HCT116 (cell line): ENCODE data around the gene NKTR. TPM values are rescaled to one million over a fixed set of nuclear protein-coding genes. Genes with fewer than 3 reads are reported as not detected.

Source experiments
- ATAC-seq: fragments of 200-7000 bp; cut with Tn5 transposase; 2 replicates; pipeline ENCODE4 v1.9.1; 2020; ENCODE audit warnings: mild to moderate bottlenecking, moderate library complexity
- BruUV-seq: library from RNA; stranded (reverse); fragments of 400-500 nt; replicated peaks from 2 replicates; lab custom pipeline; 2021; lab: Mats Ljungman, UMichigan
- CTCF ChIA-PET: fragments of 300-600 bp; sonication (Branson Sonifier 250); formaldehyde crosslinking; loops from one replicate; lab custom pipeline; 2021; ENCODE audit warnings: antibody characterized with exemption; lab: Charles Lee
- POLR2A ChIA-PET: fragments of 300-600, 350-600 bp; sonication (Branson Sonifier 250); formaldehyde crosslinking; loops from one replicate; lab custom pipeline; 2021; ENCODE audit warnings: antibody characterized with exemption; lab: Charles Lee
- RAD21 ChIA-PET, 2 experiments: fragments of 300-600 bp; sonication (Branson Sonifier 250); formaldehyde crosslinking; loops; one replicate each; lab custom pipeline; 2023; ENCODE audit warnings: low total read pairs in 2 of 2; ENCODE audit not compliant: uncharacterized antibody in 2 of 2, unreplicated experiment in 2 of 2, low non-redundant PET in 1 of 2; lab: Charles Lee
- DNase-seq: peaks from one replicate; pipeline ENCODE4 v3.0.0-alpha.2; 2010; ENCODE audit warnings: low read depth, low spot score
- H2AFZ ChIP-seq: fragments of 200-600 bp; shearing (Covaris generic), sonication (generic); 2 replicates; pipeline ENCODE4 v1.6.1; 2017; ENCODE audit warnings: low read depth, mixed run types, mixed read lengths, antibody characterized with exemption, low read length; ENCODE audit not compliant: poor library complexity, severe bottlenecking
- H3K27ac ChIP-seq: 2 replicates; pipeline ENCODE4 v1.5.1; 2012; ENCODE audit warnings: low read depth, low read length
- H3K27me3 ChIP-seq: fragments of 200-600 bp; sonication (generic); 2 replicates; pipeline ENCODE4 v1.6.1; 2016; ENCODE audit warnings: mixed run types, low read length, mixed read lengths; ENCODE audit not compliant: insufficient read depth
- H3K36me3 ChIP-seq, 2 experiments: fragments of 200-500 bp in 1 of 2; fragments of 200-600 bp in 1 of 2; sonication (Bioruptor generic) in 1 of 2; sonication (generic) in 1 of 2; 2 replicates each; pipeline versions ENCODE4 v1.5.1 to v1.6.1; 2014 to 2016; ENCODE audit warnings: low read length in 2 of 2, inconsistent platforms in 1 of 2, mixed read lengths in 1 of 2, mixed run types in 1 of 2; ENCODE audit not compliant: insufficient read depth in 2 of 2, control insufficient read depth in 1 of 2
- H3K4me1 ChIP-seq, 2 experiments: fragments of 200-600 bp in 1 of 2; sonication (generic) in 1 of 2; 2 replicates each; pipeline versions ENCODE4 v1.5.1 to v1.6.1; 2012 to 2017; ENCODE audit warnings: low read length in 2 of 2, inconsistent platforms in 1 of 2, mild to moderate bottlenecking in 1 of 2, mixed read lengths in 1 of 2, mixed run types in 1 of 2, moderate library complexity in 1 of 2; ENCODE audit not compliant: insufficient read depth in 2 of 2, control insufficient read depth in 1 of 2
- H3K4me2 ChIP-seq: fragments of 200-600 bp; sonication (generic); 2 replicates; pipeline ENCODE4 v1.6.1; 2017; ENCODE audit warnings: mixed run types, low read length, mixed read lengths
- H3K4me3 ChIP-seq, 2 experiments: fragments of 200-600 bp in 1 of 2; sonication (generic) in 1 of 2; replicated peaks in 1 of 2; 2 replicates each; pipeline ENCODE4 v1.5.1; 2011 to 2016; ENCODE audit warnings: low read length in 2 of 2, control low read depth in 1 of 2, low read depth in 1 of 2, mild to moderate bottlenecking in 1 of 2, mixed read lengths in 1 of 2, mixed run types in 1 of 2
- H3K79me2 ChIP-seq: fragments of 200-600 bp; sonication (generic); 2 replicates; pipeline ENCODE4 v1.6.1; 2017; ENCODE audit warnings: mild to moderate bottlenecking, mixed run types, low read length, moderate library complexity, mixed read lengths; ENCODE audit not compliant: insufficient read depth
- H3K9ac ChIP-seq: fragments of 200-600 bp; sonication (generic); 2 replicates; pipeline ENCODE4 v1.6.1; 2016; ENCODE audit warnings: low read length, mixed read lengths
- H3K9me2 ChIP-seq: fragments of 200-600 bp; sonication (generic), shearing (Covaris generic); 2 replicates; pipeline ENCODE4 v1.6.1; 2017; ENCODE audit warnings: mixed run types, mild to moderate bottlenecking, moderate library complexity; ENCODE audit not compliant: insufficient read depth
- H3K9me3 ChIP-seq, 2 experiments: fragments of 200-500 bp in 1 of 2; fragments of 200-600 bp in 1 of 2; sonication (Bioruptor generic) in 1 of 2; sonication (generic) in 1 of 2; 2 replicates each; pipeline ENCODE4 v1.6.1; 2014 to 2017; ENCODE audit warnings: low read length in 2 of 2, mixed read lengths in 2 of 2, inconsistent platforms in 1 of 2, low read depth in 1 of 2, mild to moderate bottlenecking in 1 of 2, mixed run types in 1 of 2, moderate library complexity in 1 of 2; ENCODE audit not compliant: control insufficient read depth in 1 of 2, insufficient read depth in 1 of 2
- H4K20me1 ChIP-seq: fragments of 200-600 bp; sonication (generic), shearing (Covaris generic); 2 replicates; pipeline ENCODE4 v1.6.1; 2017; ENCODE audit warnings: mixed run types, mild to moderate bottlenecking, moderate library complexity; ENCODE audit not compliant: insufficient read depth
- CEBPB ChIP-seq: IDR thresholded peaks from 2 replicates; pipeline ENCODE4 v1.6.1; 2012; ENCODE audit warnings: low read depth
- CTCF ChIP-seq, 3 experiments: fragments of 200-600 bp in 1 of 3; sonication (generic) in 1 of 3; IDR thresholded peaks in 2 of 3; conservative IDR thresholded peaks in 1 of 3; 2 replicates each; pipeline ENCODE4 v1.5.1; 2012 to 2017; ENCODE audit warnings: low read depth in 2 of 3, low read length in 2 of 3, antibody characterized with exemption in 1 of 3, borderline replicate concordance in 1 of 3, control low read depth in 1 of 3, mild to moderate bottlenecking in 1 of 3, mixed read lengths in 1 of 3, mixed run types in 1 of 3, moderate library complexity in 1 of 3; ENCODE audit not compliant: insufficient read depth in 1 of 3
- EGR1 ChIP-seq: IDR thresholded peaks from 2 replicates; pipeline ENCODE4 v1.6.1; 2012; ENCODE audit warnings: low read depth
- ELF1 ChIP-seq: IDR thresholded peaks from 2 replicates; pipeline ENCODE4 v1.6.1; 2012; ENCODE audit warnings: low read depth, borderline replicate concordance
- EZH2 ChIP-seq: fragments of 200-600 bp; sonication (generic); IDR thresholded peaks from 2 replicates; pipeline ENCODE4 v1.6.1; 2017; ENCODE audit warnings: antibody characterized with exemption, mixed run types
- EZH2phosphoT487 ChIP-seq: fragments of 200-600 bp; IDR thresholded peaks from 2 replicates; pipeline ENCODE4 v1.6.1; 2018; ENCODE audit warnings: antibody characterized with exemption, borderline replicate concordance
- FOSL1 ChIP-seq: IDR thresholded peaks from 2 replicates; pipeline ENCODE4 v1.6.1; 2012; ENCODE audit warnings: low read depth
- MAX ChIP-seq: IDR thresholded peaks from 2 replicates; pipeline ENCODE4 v1.6.1; 2012
- POLR2A ChIP-seq: IDR thresholded peaks from 2 replicates; pipeline ENCODE4 v1.7.0; 2011; ENCODE audit warnings: borderline replicate concordance; ENCODE audit not compliant: insufficient read depth, insufficient read length; ENCODE audit errors: extremely low read depth
- RAD21 ChIP-seq: IDR thresholded peaks from 2 replicates; pipeline ENCODE4 v1.6.1; 2012; ENCODE audit warnings: low read depth, mild to moderate bottlenecking
- SP1 ChIP-seq: IDR thresholded peaks from 2 replicates; pipeline ENCODE4 v1.6.1; 2012; ENCODE audit warnings: low read depth
- TCF7L2 ChIP-seq: IDR thresholded peaks from 2 replicates; pipeline ENCODE4 v1.7.0; 2011; ENCODE audit warnings: borderline replicate concordance, inconsistent platforms; ENCODE audit not compliant: insufficient read depth, insufficient read length; ENCODE audit errors: extremely low read depth
- YY1 ChIP-seq: IDR thresholded peaks from 2 replicates; pipeline ENCODE4 v1.6.1; 2011; ENCODE audit warnings: low read length, low read depth, moderate library complexity, mild to moderate bottlenecking; ENCODE audit not compliant: insufficient replicate concordance; ENCODE audit errors: extremely low read depth
- ZNF274 ChIP-seq: fragments of 200-500 bp; sonication (Bioruptor generic); IDR thresholded peaks from 2 replicates; pipeline ENCODE4 v1.6.1; 2014; ENCODE audit warnings: mild to moderate bottlenecking, low read depth, low read length, inconsistent platforms
- intact Hi-C: fragments of 100-400 bp; cut with micrococcal nuclease; formaldehyde crosslinking; loops from 2 replicates; pipeline ENCODE4 v1.10.0; 2022
- total RNA-seq: library from RNA; stranded (reverse); gene quantifications from one replicate; pipeline ENCODE4 v1.2.1, GENCODE V29; 2021; ENCODE audit not compliant: unreplicated experiment

The NKTR gene
- total RNA-seq, 1 experiment from 2014 or later, result 59.7 TPM

- DNase-seq (no peak), ATAC-seq (no peak)
- H3K4me3 ChIP-seq, result no peak overlapping the region
- no peaks in the 10 kb centered on the region for H3K9me2 ChIP-seq
- H3K9ac ChIP-seq, result no peak overlapping the region
- TF ChIP-seq SP1 (no peak), EZH2 (no peak)
- ChIA-PET POLR2A (no interaction called here), RAD21 (no interaction called here), CTCF (interaction anchor here (1.7 kb wide), 1 partner anchor 24 kb away, joined by 6 read pairs; no protein-coding TSS in a partner anchor)
- H2AFZ ChIP-seq, result no peak overlapping the region
- no peaks in the 10 kb centered on the region for H4K20me1 ChIP-seq
- H3K27ac ChIP-seq, result no peak overlapping the region
- intact Hi-C loops, result no loop called here
- H3K36me3 ChIP-seq, result peaks cover 51 to 75% of the 10 kb centered on the region in 2 experiments
- no peaks in the 10 kb centered on the region for H3K27me3 ChIP-seq
- H3K9me3 ChIP-seq, result no peaks in the 10 kb centered on the region
- H3K79me2 ChIP-seq, result no peaks in the 10 kb centered on the region; the same call in 1 of the 2 replicates
- TSS peak; percentile 15 for BruUV-seq
- no peak overlapping the region for H3K4me2 ChIP-seq
- H3K4me1 ChIP-seq, result no peaks in the 10 kb centered on the region
Measured at GRCh38 chr3:42637001-42637400, 36.5 kb downstream of the NKTR start.

- no peak overlapping the region for H3K27ac ChIP-seq
- no TSS peak for BruUV-seq
- H3K4me1 ChIP-seq, result no peaks in the 10 kb centered on the region
- ChIA-PET CTCF (no interaction called here), POLR2A (no interaction called here), RAD21 (no interaction called here)
- no peaks in the 10 kb centered on the region for H3K9me3 ChIP-seq
- H3K27me3 ChIP-seq, result no peaks in the 10 kb centered on the region
- no peaks in the 10 kb centered on the region for H3K9me2 ChIP-seq
- TF ChIP-seq YY1, result no peak
- TF ChIP-seq FOSL1, result no peak
- no peak for TF ChIP-seq ELF1
- no peak for TF ChIP-seq RAD21
- no peak for TF ChIP-seq EGR1
- TF ChIP-seq TCF7L2, result no peak
- no peak for TF ChIP-seq POLR2A
- no peak for TF ChIP-seq SP1
- TF ChIP-seq CEBPB, result no peak
- no peak for TF ChIP-seq MAX
- no peak for TF ChIP-seq EZH2phosphoT487
- TF ChIP-seq ZNF274, result no peak
- no peak for TF ChIP-seq CTCF (IDR thresholded peaks at IDR 0.05 in 2 of 3, conservative IDR thresholded peaks at IDR 0.05 in 1 of 3; ENCODE audit: borderline replicate concordance in 1 of 3, insufficient read depth in 1 of 3, low read depth in 2 of 3, low read length in 2 of 3)
- no peaks in the 10 kb centered on the region; the same call in 1 of the 2 replicates for H3K79me2 ChIP-seq
- no peak overlapping the region for H3K4me2 ChIP-seq
- peaks cover 48 to 78% of the 10 kb centered on the region in 2 experiments for H3K36me3 ChIP-seq
- H4K20me1 ChIP-seq, result no peaks in the 10 kb centered on the region
- ATAC-seq (no peak), DNase-seq (no peak)
- intact Hi-C loops, result no loop called here
- no peak overlapping the region for H2AFZ ChIP-seq
- no peak overlapping the region for H3K9ac ChIP-seq
- no peak overlapping the region for H3K4me3 ChIP-seq
Measured at GRCh38 chr3:42638339-42638842, 37.9 kb downstream of the NKTR start.
